GM21390 (cell line): ENCODE data around the gene ANXA7.

ENCODE experiments used
- ATAC-seq: cut with Tn5 transposase; IDR thresholded peaks from one replicate; pipeline ENCODE4 v1.9.1; 2021; ENCODE audit not compliant: unreplicated experiment

Gene ANXA7

GRCh38 chr10:73413528-73414229 lies at the start of gene ANXA7:
Gene ANXA7, minus strand, starts transcription at chr10:73414058. Its CDS starts 13,202 bp downstream, at chr10:73400856.
- peak; percentile 89 for ATAC-seq

GRCh38 chr10:73460897-73461296 lies 47.0 kb upstream of the ANXA7 start:
- no peak for ATAC-seq

DNA sequence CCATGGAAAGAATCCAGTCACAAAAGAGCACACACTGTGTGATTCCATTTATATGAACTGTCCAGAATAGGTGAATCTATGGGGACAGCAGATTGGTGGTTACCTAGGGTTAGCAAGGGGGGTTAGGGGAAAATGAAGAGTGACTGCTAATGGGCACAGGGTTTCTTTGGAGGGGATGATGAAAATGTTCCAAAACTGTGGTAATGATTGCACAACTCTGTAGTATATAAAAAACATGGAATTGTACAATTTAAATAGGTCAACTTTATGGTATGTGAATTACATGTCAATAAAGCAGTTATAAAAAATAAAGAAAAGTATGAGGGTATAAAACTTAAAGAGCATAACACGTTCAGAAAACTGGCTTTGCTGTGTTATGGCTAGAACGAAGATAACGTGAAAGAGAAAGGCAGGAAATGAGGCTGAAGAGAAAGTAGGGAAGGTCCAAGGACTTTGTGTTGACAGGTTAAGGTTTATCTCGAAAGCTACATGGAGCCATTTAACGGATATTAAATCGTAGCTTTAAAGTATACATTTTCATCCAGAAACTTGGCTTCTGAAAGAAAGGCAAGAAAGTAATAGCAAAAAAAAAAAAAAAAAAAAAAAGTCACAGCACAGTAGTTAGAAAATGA lies 45.9 kb upstream of the ANXA7 start:
- no peak for ATAC-seq

DNA sequence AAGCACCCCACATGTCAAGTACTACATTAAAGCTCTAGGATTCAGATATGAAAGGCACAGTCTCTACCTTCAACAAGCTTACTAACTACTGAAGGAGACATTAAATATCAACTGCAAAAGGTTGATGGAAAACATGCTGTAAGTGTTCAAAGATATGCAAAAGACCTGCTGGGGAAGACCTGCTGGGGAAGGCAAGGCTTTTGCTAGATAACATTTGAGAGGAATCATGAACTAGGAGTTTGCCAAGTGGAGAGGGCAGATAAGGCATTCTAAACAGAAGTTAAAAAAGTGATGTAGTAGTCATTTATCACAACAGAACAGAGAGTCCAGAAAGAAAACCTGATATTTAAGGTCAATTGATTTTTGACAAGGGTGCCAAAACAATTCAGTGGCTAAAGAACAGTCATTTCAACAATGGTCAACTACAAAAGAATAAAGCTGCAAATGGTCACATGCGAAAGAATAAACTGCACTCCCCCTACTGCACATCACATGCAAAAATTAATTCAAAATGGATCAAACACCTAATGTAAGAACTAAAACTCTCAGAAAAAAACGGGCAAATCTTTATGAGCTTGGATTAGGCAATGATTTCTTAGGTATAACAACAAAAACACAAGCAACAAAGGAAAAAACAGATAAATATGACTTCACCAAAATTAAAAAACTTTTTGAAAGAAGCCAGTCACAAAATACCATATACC lies 42.5 kb upstream of the ANXA7 start:
- ATAC-seq: no peak

GRCh38 chr10:73449113-73449512 lies 35.3 kb upstream of the ANXA7 start:
- ATAC-seq: no peak

DNA sequence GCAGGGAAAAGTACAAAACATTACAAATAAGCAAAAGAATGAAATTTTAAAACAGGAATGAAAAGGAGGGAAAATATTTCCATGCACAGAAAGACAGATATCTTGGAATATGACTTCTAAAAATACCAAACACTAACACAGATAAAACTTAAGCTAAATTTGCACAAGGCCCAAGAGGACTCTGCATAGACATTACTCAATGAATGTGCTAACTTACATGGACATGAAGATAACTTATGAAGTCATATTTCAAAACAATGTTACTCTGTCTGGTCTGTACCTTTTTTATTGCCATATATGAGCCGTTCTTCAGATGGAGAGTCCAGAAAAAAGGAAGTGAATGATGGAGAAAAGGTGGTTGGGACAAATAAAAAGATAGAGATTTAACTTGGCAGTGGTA lies 34.5 kb upstream of the ANXA7 start:
- no peak for ATAC-seq

DNA sequence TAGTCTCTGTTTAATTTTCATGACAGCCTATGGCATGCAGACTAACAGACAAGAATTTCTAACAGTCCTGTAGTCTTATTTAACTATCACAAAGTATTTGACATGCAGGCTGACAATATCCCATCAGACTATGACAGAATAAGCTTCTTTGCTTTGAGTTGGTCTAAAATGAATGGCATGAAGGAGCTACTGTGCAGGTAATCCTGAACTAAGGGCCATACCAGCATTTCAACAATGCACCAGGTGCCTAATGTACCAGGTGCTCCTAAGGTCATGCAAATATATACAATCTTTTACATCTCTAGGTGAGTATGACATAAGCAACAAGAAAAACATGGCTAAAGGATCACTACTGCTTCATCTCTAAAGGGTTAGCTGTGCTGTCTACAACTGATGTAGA lies 33.1 kb upstream of the ANXA7 start:
- ATAC-seq: no peak

GRCh38 chr10:73444457-73444856 lies 30.6 kb upstream of the ANXA7 start:
- no peak for ATAC-seq

DNA sequence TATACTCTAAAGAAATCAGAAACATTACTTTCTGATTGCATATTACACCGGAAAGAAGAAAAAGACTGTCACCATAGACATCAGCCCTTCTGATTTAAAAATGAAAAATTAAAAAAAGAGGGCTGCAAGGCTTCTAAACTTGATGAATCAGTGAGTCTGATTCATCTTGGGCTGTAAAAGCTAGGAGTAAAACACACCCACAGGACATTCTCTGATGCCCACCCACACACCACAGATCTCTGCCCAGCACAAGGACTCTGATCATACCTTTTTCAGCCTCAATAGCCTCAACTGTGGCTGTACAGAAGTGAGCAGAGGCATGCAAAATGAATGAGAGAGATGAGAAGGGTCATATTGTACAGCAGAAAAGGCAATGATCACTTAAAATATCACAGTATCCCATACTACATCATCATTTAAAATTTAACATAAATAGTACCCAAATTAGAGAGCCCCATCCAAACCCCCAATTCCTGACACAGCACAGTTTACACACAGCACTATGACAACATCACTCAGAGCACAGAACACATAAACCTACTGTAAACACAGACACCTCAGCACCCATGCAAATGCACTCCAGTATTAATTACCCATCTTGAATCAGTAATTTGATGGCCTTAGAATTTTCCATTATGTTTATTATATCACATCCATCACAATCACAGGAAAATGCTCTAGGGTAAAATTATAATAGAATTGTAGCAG lies 25.9 kb upstream of the ANXA7 start:
- no peak for ATAC-seq

GRCh38 chr10:73439055-73439454 lies 25.2 kb upstream of the ANXA7 start:
- ATAC-seq: no peak

GRCh38 chr10:73433538-73433867 lies 19.6 kb upstream of the ANXA7 start, which contains the start of gene MSS51:
Gene MSS51, minus strand, starts transcription at chr10:73433561. Its CDS starts 5,277 bp downstream, at chr10:73428284.
- ATAC-seq: no peak

GRCh38 chr10:73432646-73433537 lies 19.0 kb upstream of the ANXA7 start:
- no peak for ATAC-seq

DNA sequence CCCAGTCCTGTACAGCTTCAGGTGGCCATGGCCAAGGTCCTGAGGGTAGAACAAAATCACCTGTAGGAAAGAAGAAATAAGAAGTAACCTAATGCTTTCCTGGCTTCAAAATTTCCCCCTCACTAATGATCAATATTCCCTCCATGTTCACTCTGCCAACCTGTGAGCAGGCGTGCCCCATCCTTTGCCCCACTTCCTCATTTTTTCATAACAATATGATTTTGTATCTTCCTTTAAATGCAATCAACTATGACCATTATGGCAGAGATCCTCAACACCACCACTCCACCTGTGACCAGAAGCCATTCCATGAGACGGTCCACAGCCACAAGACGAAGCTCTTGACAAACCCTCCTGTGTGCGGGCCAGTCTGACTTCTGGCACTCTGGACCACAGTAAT lies 12.5 kb upstream of the ANXA7 start:
- no peak for ATAC-seq

- no peak for ATAC-seq
These were observed 10.6 kb upstream of the ANXA7 start for GRCh38 chr10:73424478-73424877.

DNA sequence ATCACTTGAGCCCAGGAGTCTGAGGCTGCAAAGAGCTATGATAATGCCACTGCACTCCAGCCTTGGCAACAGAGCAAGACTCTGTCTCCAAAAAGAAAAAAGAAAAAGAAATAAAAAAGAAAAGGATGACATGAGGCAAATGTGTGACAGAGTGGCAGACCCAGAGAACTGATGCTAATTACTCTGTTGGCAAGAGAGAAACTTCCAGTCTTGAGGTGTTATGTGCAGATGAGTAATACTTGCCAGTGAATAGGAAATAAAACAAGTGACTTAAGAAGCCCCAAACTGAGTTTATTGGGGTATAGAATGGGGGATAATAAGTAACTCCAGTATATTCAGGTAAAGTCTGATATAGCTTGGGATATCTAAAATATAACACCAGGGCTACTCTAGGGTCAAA lies 9.5 kb upstream of the ANXA7 start:
- ATAC-seq: no peak

GRCh38 chr10:73416571-73416970 lies 2.7 kb upstream of the ANXA7 start:
- no peak for ATAC-seq

DNA sequence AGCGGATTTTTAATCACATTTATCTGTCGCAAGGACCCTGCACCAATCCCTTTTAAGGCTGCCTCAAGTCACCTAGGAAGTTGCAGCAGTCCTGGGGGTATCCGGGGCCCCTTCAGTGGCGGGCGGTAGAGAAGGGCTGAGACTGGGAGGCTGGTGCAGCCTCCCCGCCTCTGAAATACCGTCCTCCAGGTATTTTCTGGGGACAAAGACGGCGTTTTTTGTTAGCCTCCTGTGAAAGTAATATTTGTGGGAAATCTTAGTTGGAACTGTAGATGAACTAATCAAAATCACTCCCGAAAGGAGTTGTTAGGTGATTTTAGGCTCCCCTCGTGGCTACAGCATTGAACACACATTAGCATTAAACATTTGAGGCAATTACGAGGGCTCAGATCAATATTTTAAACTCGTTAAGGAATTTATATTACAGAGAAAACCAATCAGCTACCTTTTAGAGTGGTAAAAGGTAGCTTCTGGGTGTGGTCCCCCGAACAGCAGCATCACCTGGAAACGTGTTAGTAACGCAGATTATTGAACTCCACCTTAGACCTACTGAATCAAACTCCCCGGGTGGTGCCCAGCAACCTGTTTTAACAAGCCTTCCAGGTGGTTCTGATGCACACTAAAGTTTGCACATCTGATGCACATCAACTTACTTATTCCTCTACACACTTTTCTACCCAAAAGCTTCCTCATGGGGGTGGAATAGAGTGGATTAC lies 530 bp upstream of the ANXA7 start:
- peak; percentile 32 for ATAC-seq

GRCh38 chr10:73413108-73413527 lies 740 bp downstream of the ANXA7 start:
- ATAC-seq: peak; percentile 5

DNA sequence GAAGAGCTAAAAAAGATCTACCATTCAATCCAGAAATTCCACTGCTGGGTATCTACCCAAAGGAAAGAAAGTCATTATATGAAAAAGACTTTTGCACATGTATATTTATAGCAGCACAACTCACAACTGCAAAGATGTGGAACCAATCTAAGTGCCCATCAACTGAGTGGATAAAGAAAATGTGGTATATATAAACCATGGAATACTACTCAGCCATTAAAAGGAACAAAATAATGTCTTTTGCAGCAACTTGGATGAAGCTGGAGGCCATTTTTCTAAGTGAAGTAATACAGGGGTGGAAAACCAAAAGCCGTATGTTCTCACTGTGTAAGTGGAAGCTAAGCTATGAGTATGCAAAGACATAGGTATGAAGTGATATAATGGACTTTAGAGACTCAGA lies 3.0 kb downstream of the ANXA7 start:
- no peak for ATAC-seq

DNA sequence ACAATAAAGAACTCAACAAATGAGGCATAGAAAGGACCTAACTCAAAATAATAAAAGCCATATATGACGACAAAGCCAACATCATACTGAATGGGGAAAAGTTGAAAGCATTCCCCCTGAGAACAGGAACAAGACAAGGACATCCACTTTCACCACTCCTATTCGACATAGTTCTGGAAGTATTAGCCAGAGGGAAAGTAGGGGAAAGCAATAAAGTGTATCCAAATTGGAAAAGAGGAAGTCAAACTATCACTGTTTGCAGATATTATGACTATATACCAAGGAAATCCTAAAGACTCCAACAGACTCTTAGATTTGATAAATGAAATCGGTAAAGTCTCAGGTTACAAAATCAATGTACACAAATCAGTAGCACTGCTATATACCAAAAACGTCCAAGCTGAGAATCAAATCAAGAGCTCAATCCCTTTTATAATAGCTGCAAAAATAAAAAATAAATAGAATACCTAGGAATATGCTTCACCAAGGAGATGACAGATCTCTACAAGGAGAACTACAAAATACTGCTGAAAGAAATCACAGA lies 4.8 kb downstream of the ANXA7 start:
- no peak for ATAC-seq
